Heart left ventricle (tissue), 16 donors: Measurements from ENCODE around the gene FAM227B. TPM values are rescaled to one million over a fixed set of nuclear protein-coding genes. Genes with fewer than 3 reads are reported as not detected.
"Not testable (repeated sequence)": the region's sequence is repeated elsewhere in the genome, so short reads cannot be mapped to it uniquely, and the experiment has no call there.

Source experiments
- ATAC-seq, 4 donors: fragments of 200-7000 bp; cut with Tn5 transposase; one replicate each; pipeline ENCODE4 v1.9.1; 2020 to 2022; ENCODE audit warnings: moderate library complexity in 4 of 4, mild to moderate bottlenecking in 3 of 4, moderate number of reproducible peaks in 1 of 4
- DNase-seq, 5 donors: peaks; one replicate each; pipeline ENCODE4 v3.0.0-alpha.2; 2020
- H3K27ac ChIP-seq, 12 donors: fragments of 200-600 bp; sonication (generic) in 4 of 12; one replicate each; pipeline versions ENCODE4 v1.5.0 to v1.8.0; 2016 to 2022; ENCODE audit warnings: mild to moderate bottlenecking in 2 of 12
- H3K27me3 ChIP-seq, 9 donors: fragments of 200-600 bp; sonication (generic) in 2 of 9; one replicate each; pipeline versions ENCODE4 v1.5.1 to v1.8.0; 2016 to 2022; ENCODE audit warnings: mild to moderate bottlenecking in 3 of 9
- H3K36me3 ChIP-seq, 9 donors: fragments of 200-600 bp; sonication (generic) in 2 of 9; one replicate each; pipeline versions ENCODE4 v1.5.0 to v1.8.0; 2018 to 2022; ENCODE audit warnings: mild to moderate bottlenecking in 2 of 9
- H3K4me1 ChIP-seq, 12 donors: fragments of 200-600 bp; sonication (generic) in 4 of 12; one replicate each; pipeline versions ENCODE4 v1.5.0 to v1.8.0; 2016 to 2022; ENCODE audit warnings: mild to moderate bottlenecking in 3 of 12
- H3K4me3 ChIP-seq, 12 donors: fragments of 200-600 bp; sonication (generic) in 4 of 12; one replicate each; pipeline versions ENCODE4 v1.5.0 to v1.8.0; 2017 to 2022; ENCODE audit warnings: mild to moderate bottlenecking in 9 of 12, moderate library complexity in 4 of 12
- H3K9me3 ChIP-seq, 12 donors: fragments of 200-600 bp; sonication (generic) in 4 of 12; one replicate each; pipeline versions ENCODE4 v1.5.0 to v1.8.0; 2016 to 2022; ENCODE audit warnings: mild to moderate bottlenecking in 1 of 12
- CTCF ChIP-seq, 12 donors: fragments of 200-600 bp; sonication (generic) in 4 of 12; IDR thresholded peaks; one replicate each; pipeline versions ENCODE4 v1.5.0 to v1.8.0; 2018 to 2022; ENCODE audit warnings: antibody characterized with exemption in 12 of 12, mild to moderate bottlenecking in 5 of 12
- POLR2A ChIP-seq, 2 donors: fragments of 450-650 bp; IDR thresholded peaks; one replicate each; pipeline ENCODE4 v1.6.1; 2017; ENCODE audit warnings: antibody characterized with exemption in 2 of 2, mild to moderate bottlenecking in 2 of 2, moderate library complexity in 2 of 2
- WGBS, 4 donors: extraction: QIAGEN DNeasy Blood & Tissue Kit in 2 of 4; methylation state at CpG; one replicate each; pipeline versions ENCODE4 v1.1.5 to v1.1.7; 2013 to 2018; 5-methylcytosine and 5-hydroxymethylcytosine counted together
- intact Hi-C, 10 donors: fragments of 100-400 bp; cut with DNase I; formaldehyde crosslinking; loops; one replicate each; pipeline versions ENCODE4 v1.11.1 to v1.14.2; 2022
- polyA plus RNA-seq, 2 donors: library from polyadenylated mRNA; stranded (reverse); fragments of 200-250 nt; gene quantifications; one replicate each; pipeline ENCODE4 v1.2.3, GENCODE V29; 2013
- total RNA-seq, 9 donors: library from RNA; depleted of rRNA in 2 of 9; stranded (reverse); fragments of >200 nt in 2 of 9; fragmentation: NEBNext Ultra II Directional in 3 of 9; extraction: Animal tissue kit (Norgen Biotek cat#: 25700) in 3 of 9; gene quantifications; one replicate each; pipeline versions ENCODE4 v1.1.0 to v1.2.4, GENCODE V29; 2016 to 2023
- donor health status: ischemic (EF 13 %, LVEDD 7.1; RV severe dilation, severe dysfunction).
- donor health status: healthy with polysubstance abuse.
- donor health status: DM: no; HTN: yes; CAD: no.
- donor health status: DM: no; HTN: no; CAD: no.
- donor health status: ischemic (EF 25% LVEDD 6.9; RV normal size, moderate dysfunction).
- donor health status: ischemic (EF 25% LVEDD 5.7; RV mildly dilated, moderate dysfunction).
- donor health status: healthy.
- donor health status: DM: yes; HTN: yes; CAD: no.
- donor health status: ischemic (EF 35%, LVEDD 5.7; RV mildly dilated, moderate dysfunction).
- donor health status: nonischemic (EF 11% LVEDD 7.7; RV severe dilation, severe dysfunction).
- donor health status: DM: yes; HTN: yes; CAD: no.
- donor health status: PGD.
- donor health status: ischemic (EF 29% LVEDD 5.4; RV normal size, mild dysfunction).
- donor health status: nonischemic (EF 23%, LVEDD 6.1; RV moderate dilation, normal function).

FAM227B gene
- total and polyA plus RNA-seq, 11 donors, result 5.8 to 18.8 (median 14.3) TPM

GRCh38 chr15:49473031-49473430 lies 147.6 kb downstream of the FAM227B start:
- Histone ChIP-seq H3K36me3 (no peaks in the 10 kb centered on the region), H3K27ac (peak overlapping the region in 1 of 12 donors; percentile 3), H3K27me3 (no peaks in the 10 kb centered on the region), H3K4me3 (no peak overlapping the region), H3K9me3 (no peaks in the 10 kb centered on the region), H3K4me1 (peaks cover 0 to 10% (median 0%) of the 10 kb centered on the region in 12 donors)
- DNase-seq (no peak), ATAC-seq (no peak)
- WGBS, 4 donors, result 66 to 90% (median 80%) methylated on average over 1 of the region's 1 CpG
- TF ChIP-seq POLR2A (IDR thresholded peaks at IDR 0.05), result no peak
- no peak for TF ChIP-seq CTCF (IDR thresholded peaks at IDR 0.05)
- intact Hi-C loops, result no loop called here

GRCh38 chr15:49472338-49472737 lies 148.3 kb downstream of the FAM227B start:
- intact Hi-C loops, result no loop called here
- H3K4me1 ChIP-seq, result peaks cover 0 to 15% (median 0%) of the 10 kb centered on the region in 12 donors
- no peak for DNase-seq
- no peaks in the 10 kb centered on the region for H3K36me3 ChIP-seq
- no peaks in the 10 kb centered on the region for H3K27me3 ChIP-seq
- no peak for ATAC-seq
- 84 to 90% (median 86%) methylated on average over 2 of the region's 2 CpGs for WGBS, 4 donors
- no peak for TF ChIP-seq CTCF (IDR thresholded peaks at IDR 0.05)
- TF ChIP-seq POLR2A (IDR thresholded peaks at IDR 0.05), result no peak
- no peak overlapping the region for H3K4me3 ChIP-seq
- H3K9me3 ChIP-seq, result no peaks in the 10 kb centered on the region
- peak overlapping the region in 1 of 12 donors; percentile 3 for H3K27ac ChIP-seq

GRCh38 chr15:49471733-49472132 lies 148.9 kb downstream of the FAM227B start:
- TF ChIP-seq POLR2A (IDR thresholded peaks at IDR 0.05) (no peak), CTCF (IDR thresholded peaks at IDR 0.05) (no peak)
- ATAC-seq (no peak), DNase-seq (no peak)
- Histone ChIP-seq H3K27ac (peak overlapping the region in 1 of 12 donors; percentile 42), H3K4me1 (peaks cover 0 to 20% (median 0%) of the 10 kb centered on the region in 12 donors), H3K36me3 (no peaks in the 10 kb centered on the region), H3K9me3 (no peaks in the 10 kb centered on the region), H3K4me3 (no peak overlapping the region), H3K27me3 (no peaks in the 10 kb centered on the region)
- intact Hi-C loops, result no loop called here
- WGBS, 4 donors, result 23 to 28% (median 26%) methylated on average over 4 of the region's 4 CpGs

GRCh38 chr15:49471248-49471647 lies 149.4 kb downstream of the FAM227B start:
- H3K36me3 ChIP-seq, H3K4me3 ChIP-seq, H3K27me3 ChIP-seq, H3K9me3 ChIP-seq, DNase-seq, intact Hi-C loops, ATAC-seq: not testable (repeated sequence)
- peak overlapping the region in 1 of 12 donors; percentile 42 for H3K27ac ChIP-seq
- 75 to 82% (median 78%) methylated on average over 4 of the region's 4 CpGs for WGBS, 4 donors
- peak in 8 of 12 donors; percentile 6 to 49 (median 22) for TF ChIP-seq CTCF (IDR thresholded peaks at IDR 0.05)
- peaks cover 0 to 20% (median under 1%) of the 10 kb centered on the region in 12 donors for H3K4me1 ChIP-seq
